ENCODE measurements around the gene STON1.

DNA sequence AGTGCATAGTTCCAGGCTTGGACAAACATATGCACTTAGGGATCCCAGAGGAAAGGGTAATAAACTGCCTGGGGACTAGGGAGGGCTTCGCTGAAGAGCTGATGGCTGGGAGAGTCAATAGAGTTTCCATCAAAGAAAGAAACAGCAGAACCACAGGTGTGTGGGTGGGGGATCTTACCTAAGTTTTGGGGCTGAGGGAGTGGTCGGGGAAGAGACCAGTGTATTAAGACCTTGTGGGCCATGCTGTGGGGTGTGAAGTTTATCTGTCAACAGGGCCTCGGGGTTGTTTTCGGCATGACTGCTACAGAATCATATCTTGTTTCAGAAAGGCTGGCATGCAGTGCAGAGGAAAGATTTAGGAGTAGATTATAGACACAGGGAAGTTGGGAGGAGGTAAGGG, 56.5 kb downstream of the STON1 start:
- TF ChIP-seq CTCF (IDR thresholded peaks at IDR 0.05; ENCODE audit: low read length) (no peak), EZH2 (IDR thresholded peaks at IDR 0.05; ENCODE audit: borderline replicate concordance, low read length) (no peak)
